Measurements from ENCODE around the gene P2RX1. TPM values are rescaled to one million over a fixed set of nuclear protein-coding genes. Genes with fewer than 3 reads are reported as not detected.
"Not testable (repeated sequence)": the region's sequence is repeated elsewhere in the genome, so short reads cannot be mapped to it uniquely, and the experiment has no call there.

P2RX1 gene
- total and polyA plus RNA-seq, 7 donors: 0.46 to 55.9 (median 4.3) TPM

GRCh38 chr17:3860939-3861700 is 55.1 kb downstream of the P2RX1 start:
- no peaks in the 10 kb centered on the region for H3K27me3 ChIP-seq
- no peak for TF ChIP-seq CTCF (IDR thresholded peaks at IDR 0.05)
- no peak for TF ChIP-seq POLR2AphosphoS5 (IDR thresholded peaks at IDR 0.05)
- no peak for TF ChIP-seq EP300 (IDR thresholded peaks at IDR 0.05)
- TF ChIP-seq POLR2A (IDR thresholded peaks at IDR 0.05): no peak
- no peaks in the 10 kb centered on the region for H3K9me3 ChIP-seq
- H3K27ac ChIP-seq: no peak overlapping the region
- peaks cover 0 to 10% (median 7%) of the 10 kb centered on the region in 4 donors for H3K4me1 ChIP-seq
- no peak for DNase-seq
- peaks cover 0 to 23% (median 10%) of the 10 kb centered on the region in 4 donors for H3K36me3 ChIP-seq
- WGBS, 2 donors: 93 to 94% methylated on average over 30 of the region's 30 CpGs
- H3K4me3 ChIP-seq: no peak overlapping the region
- intact Hi-C loops (cut with DNase I): no loop called here

- intact Hi-C loops (cut with DNase I): no loop called here
- Histone ChIP-seq H3K36me3 (peaks cover 0 to 23% (median 10%) of the 10 kb centered on the region in 4 donors), H3K9me3 (no peaks in the 10 kb centered on the region), H3K4me3 (no peak overlapping the region), H3K4me1 (peaks cover 0 to 4% (median under 1%) of the 10 kb centered on the region in 4 donors), H3K27ac (no peak overlapping the region), H3K27me3 (no peaks in the 10 kb centered on the region)
- DNase-seq: no peak
- TF ChIP-seq EP300 (IDR thresholded peaks at IDR 0.05): no peak
- TF ChIP-seq POLR2AphosphoS5 (IDR thresholded peaks at IDR 0.05): no peak
- TF ChIP-seq POLR2A (IDR thresholded peaks at IDR 0.05): no peak
- no peak for TF ChIP-seq CTCF (IDR thresholded peaks at IDR 0.05)
- 46 to 72% methylated on average over 9 of the region's 9 CpGs for WGBS, 2 donors
Measured at GRCh38 chr17:3859940-3860339, 56.3 kb downstream of the P2RX1 start.

- Histone ChIP-seq H3K36me3 (peaks cover 0 to 23% (median 10%) of the 10 kb centered on the region in 4 donors), H3K27ac (no peak overlapping the region), H3K4me1 (no peaks in the 10 kb centered on the region), H3K4me3 (no peak overlapping the region), H3K27me3 (no peaks in the 10 kb centered on the region), H3K9me3 (no peaks in the 10 kb centered on the region)
- intact Hi-C loops (cut with DNase I): no loop called here
- DNase-seq: peak; percentile 40
- TF ChIP-seq POLR2AphosphoS5 (IDR thresholded peaks at IDR 0.05) (no peak), CTCF (IDR thresholded peaks at IDR 0.05) (no peak), POLR2A (IDR thresholded peaks at IDR 0.05) (no peak), EP300 (IDR thresholded peaks at IDR 0.05) (no peak)
- 86 to 87% methylated on average over 16 of the region's 16 CpGs for WGBS, 2 donors
Measured at GRCh38 chr17:3857261-3858105, 58.8 kb downstream of the P2RX1 start.

GRCh38 chr17:3854204-3854603 is 62.1 kb downstream of the P2RX1 start:
- H3K27me3 ChIP-seq; intact Hi-C loops (cut with DNase I); H3K9me3 ChIP-seq; H3K4me1 ChIP-seq; H3K36me3 ChIP-seq; H3K27ac ChIP-seq; H3K4me3 ChIP-seq: not testable (repeated sequence)
- 91 to 96% methylated on average over 30 to 31 of the region's 36 CpGs for WGBS, 2 donors
- DNase-seq: peak; percentile 5

- Histone ChIP-seq H3K4me3 (no peak overlapping the region), H3K36me3 (no peaks in the 10 kb centered on the region), H3K9me3 (no peaks in the 10 kb centered on the region), H3K4me1 (no peaks in the 10 kb centered on the region), H3K27ac (no peak overlapping the region), H3K27me3 (no peaks in the 10 kb centered on the region)
- intact Hi-C loops (cut with DNase I): no loop called here
- 78 to 86% methylated on average over 10 of the region's 10 CpGs for WGBS, 2 donors
- no peak for TF ChIP-seq POLR2A (IDR thresholded peaks at IDR 0.05)
- TF ChIP-seq CTCF (IDR thresholded peaks at IDR 0.05): no peak
- TF ChIP-seq POLR2AphosphoS5 (IDR thresholded peaks at IDR 0.05): no peak
- no peak for TF ChIP-seq EP300 (IDR thresholded peaks at IDR 0.05)
- DNase-seq: peak; percentile 56
Measured at GRCh38 chr17:3852561-3852960, 63.7 kb downstream of the P2RX1 start.
